Left ventricle myocardium superior (tissue), 1 donor: ENCODE data around the gene RSKR. TPM values are rescaled to one million over a fixed set of nuclear protein-coding genes. Genes with fewer than 3 reads are reported as not detected.
A peak's percentile ranks its signal among the peaks of the same experiment; 100 is the strongest.
"Not testable (repeated sequence)": the region's sequence is repeated elsewhere in the genome, so short reads cannot be mapped to it uniquely, and the experiment has no call there.

Experiments used
- ATAC-seq: fragments of 200-7000 bp; cut with Tn5 transposase; one replicate; pipeline ENCODE4 v1.9.1; 2020; ENCODE audit warnings: mild to moderate bottlenecking, moderate library complexity
- DNase-seq: peaks from one replicate; pipeline ENCODE4 v3.0.0-alpha.2; 2020
- intact Hi-C: fragments of 100-400 bp; cut with micrococcal nuclease; formaldehyde crosslinking; loops from one replicate; pipeline ENCODE4 v1.11.0; 2022
- total RNA-seq: library from RNA; stranded (reverse); fragmentation: NEBNext Ultra II Directional; extraction: Animal tissue kit (Norgen Biotek cat#: 25700); gene quantifications from one replicate; pipeline ENCODE4 v1.2.1, GENCODE V29; 2021
- donor health status: DM: no; HTN: yes; CAD: no; lungs with severe emphysema.

Gene RSKR
- total RNA-seq, 1 donor from 2014 or later = 4.0 TPM

DNA sequence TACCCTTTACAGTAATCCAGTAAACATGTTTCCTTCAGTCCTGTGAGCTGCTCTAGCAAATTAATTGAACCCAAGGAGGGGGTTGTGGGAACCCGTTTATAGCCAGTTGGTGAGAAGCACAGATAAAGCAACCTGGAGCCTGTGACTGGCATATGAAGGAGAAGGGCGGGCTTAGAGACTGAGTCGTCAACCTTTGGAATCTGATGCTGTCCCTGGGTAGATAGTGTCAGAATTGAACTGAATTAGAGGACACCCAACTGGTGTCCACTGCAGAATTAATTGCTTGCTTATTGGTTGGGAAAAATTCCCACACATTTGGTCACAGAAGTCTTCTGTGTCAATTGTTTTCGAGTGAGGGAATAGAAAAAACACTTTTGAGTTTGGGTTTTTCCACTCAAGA lies 12.8 kb upstream of the RSKR start:
- ATAC-seq (no peak), DNase-seq (no peak)
- intact Hi-C loops = no loop called here

DNA sequence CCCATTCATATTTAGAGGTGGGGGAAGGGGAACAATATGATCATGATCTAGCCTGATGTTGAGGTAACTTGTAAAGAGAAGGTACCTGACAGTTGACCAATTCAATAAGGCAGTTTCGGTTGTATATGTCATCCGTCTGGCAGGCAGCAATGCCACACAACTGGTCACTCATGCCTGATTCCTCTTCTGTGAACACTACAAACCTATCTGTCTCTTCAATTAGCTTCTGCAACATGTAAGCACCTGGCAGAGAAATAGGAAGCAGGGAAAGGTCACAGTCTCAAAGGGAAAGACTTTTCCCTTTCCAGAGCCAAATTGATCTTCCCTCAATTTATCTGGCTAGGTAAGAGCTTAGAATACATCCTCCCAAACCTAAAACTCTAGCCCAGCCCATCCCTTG lies 10.2 kb upstream of the RSKR start:
- ATAC-seq = peak; percentile 50
- DNase-seq = no peak
- intact Hi-C loops = no loop called here

DNA sequence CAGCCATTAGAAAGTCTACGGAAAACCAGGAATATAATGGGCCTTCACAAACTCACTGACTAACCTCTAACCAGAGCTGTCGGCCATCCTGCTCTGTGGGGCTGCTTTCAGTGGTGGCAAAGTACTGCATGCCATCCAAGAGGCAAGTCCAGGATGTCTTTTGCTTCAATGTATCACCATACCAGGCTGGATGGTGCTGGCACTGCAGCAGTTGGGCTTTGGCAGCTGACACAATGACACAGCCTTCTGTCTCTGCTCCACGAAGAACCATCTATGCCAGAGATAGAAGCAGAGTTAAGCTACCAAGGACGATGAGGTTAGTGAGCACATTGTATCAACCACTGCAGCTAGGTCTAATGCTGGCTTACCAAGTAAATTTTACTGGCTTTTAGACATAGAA lies 9.7 kb upstream of the RSKR start:
- intact Hi-C loops = no loop called here

DNA sequence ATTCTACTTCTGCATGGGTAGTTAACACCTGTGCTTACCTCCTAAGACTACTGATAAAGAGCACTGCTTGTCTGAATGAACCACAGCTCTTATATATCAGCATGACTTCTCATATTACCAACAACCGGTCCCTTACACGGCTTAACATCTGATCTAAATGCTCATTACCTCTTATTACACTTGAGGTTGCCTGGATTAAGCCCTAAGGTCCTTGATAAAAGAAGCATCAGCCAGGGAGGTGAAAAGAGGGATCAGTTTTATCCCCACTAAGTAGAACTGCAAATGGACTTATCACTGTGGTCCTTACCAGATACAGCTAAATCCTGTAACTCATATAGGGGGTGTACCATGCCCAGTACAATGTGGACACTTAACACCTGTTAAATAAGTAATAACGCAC lies 8.2 kb upstream of the RSKR start:
- DNase-seq (no peak), ATAC-seq (no peak)
- intact Hi-C loops = no loop called here

More for the DNA sequence above, 9.7 kb upstream of the RSKR start:
- DNase-seq (peak; percentile 46), ATAC-seq (peak; percentile 89)

DNA sequence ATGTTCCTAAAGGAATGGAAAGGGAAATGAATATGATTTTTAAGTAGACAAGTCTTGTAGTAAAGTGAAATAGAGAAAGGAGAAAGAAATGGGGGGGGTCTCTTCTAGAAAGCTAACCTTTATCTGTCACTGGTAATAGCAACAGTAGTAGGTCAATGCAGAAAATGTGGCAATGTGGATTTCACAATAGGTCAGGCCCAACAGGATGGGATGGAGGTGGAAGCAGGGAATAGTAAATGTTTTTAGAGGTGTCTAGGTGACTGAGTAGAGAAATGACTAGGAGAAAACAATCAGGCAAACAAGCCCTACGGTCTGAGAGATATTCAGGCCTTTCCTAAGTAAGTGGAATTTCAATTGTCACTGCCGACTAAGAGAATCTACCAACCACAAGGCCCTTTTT lies 6.0 kb upstream of the RSKR start:
- ATAC-seq (no peak), DNase-seq (no peak)
- intact Hi-C loops = no loop called here

DNA sequence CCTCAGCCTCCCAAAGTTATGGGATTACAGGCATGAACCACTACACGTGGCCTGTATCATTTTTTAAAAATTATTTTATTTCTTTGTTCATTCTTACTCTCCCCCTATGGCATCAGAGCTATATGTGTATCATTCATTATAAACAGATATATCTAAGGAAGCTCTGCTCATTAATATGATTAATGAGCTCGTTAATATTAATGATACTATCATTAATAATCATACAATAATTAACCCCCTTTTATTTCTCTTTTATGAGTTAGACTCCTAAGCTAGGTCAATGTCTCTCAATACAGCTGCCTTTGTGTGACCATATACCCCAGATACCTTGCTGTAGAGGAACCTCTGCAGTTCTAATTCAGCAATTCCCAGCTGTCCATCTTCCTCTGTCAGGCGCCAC lies 4.5 kb upstream of the RSKR start:
- DNase-seq (no peak), ATAC-seq (no peak)
- intact Hi-C loops = no loop called here

DNA sequence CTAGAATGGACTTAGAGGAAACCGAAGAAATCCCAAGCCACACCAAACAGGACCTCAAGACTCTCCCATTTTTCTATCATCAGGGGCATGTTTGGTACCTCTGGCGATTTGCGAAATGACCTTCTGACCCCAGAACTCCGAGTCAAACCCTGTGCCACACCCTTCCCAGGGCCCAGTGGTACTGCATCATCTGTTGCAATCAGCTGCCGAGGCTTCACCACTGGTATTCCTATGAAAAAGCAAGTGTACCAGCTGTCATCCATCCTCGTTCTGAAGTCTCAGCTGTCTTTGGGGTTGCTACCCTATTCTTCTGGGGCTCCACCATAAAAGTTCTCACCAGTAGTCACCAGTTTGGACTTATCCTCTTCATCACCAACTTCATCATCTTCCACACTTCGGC lies 2.3 kb upstream of the RSKR start:
- ATAC-seq = no peak
- DNase-seq = no peak
- intact Hi-C loops = no loop called here

DNA sequence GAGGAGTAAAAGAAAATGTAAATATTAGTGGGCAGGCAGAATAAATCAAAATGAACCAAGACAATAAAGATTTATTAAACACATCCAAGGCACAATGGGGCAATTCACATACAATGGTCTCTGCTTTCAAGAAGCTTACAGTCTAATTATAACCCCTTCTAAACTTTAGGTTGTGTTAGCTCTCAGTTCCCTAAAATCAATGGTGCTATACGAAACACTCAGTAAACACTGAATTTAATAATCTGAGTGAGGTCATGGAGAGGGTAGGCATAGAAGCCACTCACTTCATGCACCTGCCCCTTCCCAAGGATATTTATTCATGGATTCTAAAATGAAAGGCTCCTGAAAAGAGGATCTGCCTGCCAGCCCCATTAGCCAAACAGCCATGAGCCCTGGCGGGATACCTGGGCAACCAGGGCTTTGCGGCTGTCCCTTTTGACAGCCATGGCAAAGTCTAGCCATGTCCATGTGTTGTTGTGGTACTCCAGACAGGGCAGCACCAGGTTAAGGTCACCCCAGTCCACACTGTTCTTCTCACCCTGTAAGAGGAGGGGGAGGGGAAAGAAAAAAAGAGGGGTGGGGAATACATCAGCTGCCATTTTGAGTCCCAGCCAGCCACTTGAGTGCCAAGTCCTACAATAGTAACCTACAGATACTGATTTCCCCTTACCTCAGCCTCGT lies 1.4 kb upstream of the RSKR start:
- peak; percentile 47 for ATAC-seq
- intact Hi-C loops = no loop called here
- DNase-seq = no peak

DNA sequence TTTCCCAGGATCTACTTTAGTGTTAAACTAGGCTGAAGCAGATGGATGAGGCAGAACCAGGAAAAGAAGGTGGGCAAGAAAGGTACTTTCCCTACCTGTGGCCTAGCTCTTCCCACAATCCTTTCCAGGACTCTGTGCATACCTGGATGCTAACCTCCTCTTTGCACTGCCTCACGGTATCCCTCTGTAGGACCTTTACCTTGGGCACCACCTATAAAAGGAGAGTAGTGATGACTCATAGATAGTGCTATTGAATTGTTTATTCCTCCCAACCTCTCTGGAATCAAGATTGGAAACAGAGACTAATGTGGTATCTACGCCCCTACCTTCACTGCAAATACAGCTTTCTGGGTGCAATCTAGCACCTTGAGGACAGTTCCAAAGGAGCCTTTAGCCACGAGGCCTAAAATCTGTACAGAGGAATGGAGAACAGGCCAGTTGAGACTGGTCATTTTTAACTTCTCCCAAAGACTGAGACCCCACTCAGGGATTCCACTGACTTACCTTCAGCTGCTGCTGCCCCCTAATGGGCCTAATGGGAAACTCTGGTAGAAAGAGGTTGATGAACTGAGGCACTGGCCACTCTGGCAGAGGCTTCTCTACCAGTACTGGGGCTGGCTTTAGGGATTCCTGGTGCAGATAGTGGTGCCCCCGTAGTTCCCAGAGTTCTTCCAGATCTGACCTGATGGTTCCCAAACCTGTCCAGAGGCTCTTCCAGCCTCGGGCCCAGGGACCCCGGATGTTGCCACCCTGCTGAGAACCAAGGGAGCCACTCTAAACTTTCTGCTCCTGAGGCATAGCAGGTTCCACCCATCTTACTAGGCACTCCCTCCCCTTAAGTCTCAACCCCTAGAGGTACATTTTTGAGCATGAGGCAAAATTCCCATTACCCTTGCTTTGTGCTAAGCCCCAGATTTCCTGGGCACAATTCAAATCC lies 781 bp downstream of the RSKR start:
- intact Hi-C loops = loop anchor here (2.0 kb wide), 1 partner anchor 118 kb away; no protein-coding TSS in a partner anchor
- peak; percentile 71 for ATAC-seq
- no peak for DNase-seq

DNA sequence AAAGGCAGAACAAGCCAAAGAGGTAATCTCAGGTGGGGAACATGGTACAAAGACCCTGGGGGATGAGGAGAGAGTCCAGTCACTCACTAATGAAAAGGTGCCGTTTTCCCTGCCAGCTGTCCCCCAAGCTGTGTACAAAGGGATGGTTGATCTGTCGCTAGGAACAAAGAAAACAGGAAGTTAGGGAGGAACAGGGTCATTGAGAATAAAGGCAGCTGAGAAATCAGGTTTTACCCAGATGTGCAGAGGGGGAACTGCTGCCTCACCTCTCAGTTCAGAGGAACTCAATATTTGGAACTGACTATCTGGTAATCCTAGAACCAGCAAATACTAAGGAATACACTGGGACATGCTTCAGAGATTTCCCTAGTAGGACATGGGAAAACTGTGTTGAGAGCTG lies 1.5 kb downstream of the RSKR start:
- intact Hi-C loops = loop anchor here (2.0 kb wide), 1 partner anchor 118 kb away; no protein-coding TSS in a partner anchor
- ATAC-seq = no peak
- no peak for DNase-seq

DNA sequence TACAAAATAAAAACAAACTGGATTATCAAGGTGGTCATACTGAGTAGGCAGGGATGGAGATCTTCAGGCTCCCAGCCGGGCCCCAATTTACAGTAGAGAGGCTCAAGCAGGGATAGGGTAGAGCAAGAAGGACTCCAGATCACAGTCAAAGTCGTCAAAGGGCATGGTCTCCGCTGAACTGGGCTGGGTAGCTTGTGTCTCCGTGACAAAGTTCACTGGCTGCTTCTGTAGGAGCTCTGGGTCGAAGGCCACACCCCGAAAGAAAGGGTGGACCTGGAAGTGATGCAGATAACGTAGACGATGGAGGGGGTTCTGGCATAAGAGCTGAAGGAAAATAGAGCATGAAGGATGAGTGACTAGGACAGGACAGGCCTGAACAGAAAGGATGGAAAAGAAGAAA lies 3.6 kb downstream of the RSKR start:
- no peak for DNase-seq
- no peak for ATAC-seq
- intact Hi-C loops = no loop called here

DNA sequence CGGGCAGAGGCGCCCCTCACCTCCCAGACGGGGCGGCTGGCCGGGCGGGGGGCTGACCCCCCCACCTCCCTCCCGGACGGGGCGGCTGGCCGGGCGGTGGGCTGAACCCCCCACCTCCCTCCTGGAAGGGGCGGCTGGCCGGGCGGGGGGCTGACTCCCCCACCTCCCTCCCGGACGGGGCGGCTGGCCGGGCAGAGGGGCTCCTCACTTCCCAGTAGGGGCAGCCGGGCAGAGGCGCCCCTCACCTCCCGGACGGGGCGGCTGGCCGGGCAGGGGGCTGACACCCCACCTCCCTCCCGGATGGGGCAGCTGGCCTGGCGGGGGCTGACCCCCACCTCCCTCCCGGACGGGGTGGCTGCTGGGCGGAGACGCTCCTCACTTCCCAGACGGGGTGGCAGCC lies 10.0 kb downstream of the RSKR start:
- DNase-seq, intact Hi-C loops, ATAC-seq: not testable (repeated sequence)

DNA sequence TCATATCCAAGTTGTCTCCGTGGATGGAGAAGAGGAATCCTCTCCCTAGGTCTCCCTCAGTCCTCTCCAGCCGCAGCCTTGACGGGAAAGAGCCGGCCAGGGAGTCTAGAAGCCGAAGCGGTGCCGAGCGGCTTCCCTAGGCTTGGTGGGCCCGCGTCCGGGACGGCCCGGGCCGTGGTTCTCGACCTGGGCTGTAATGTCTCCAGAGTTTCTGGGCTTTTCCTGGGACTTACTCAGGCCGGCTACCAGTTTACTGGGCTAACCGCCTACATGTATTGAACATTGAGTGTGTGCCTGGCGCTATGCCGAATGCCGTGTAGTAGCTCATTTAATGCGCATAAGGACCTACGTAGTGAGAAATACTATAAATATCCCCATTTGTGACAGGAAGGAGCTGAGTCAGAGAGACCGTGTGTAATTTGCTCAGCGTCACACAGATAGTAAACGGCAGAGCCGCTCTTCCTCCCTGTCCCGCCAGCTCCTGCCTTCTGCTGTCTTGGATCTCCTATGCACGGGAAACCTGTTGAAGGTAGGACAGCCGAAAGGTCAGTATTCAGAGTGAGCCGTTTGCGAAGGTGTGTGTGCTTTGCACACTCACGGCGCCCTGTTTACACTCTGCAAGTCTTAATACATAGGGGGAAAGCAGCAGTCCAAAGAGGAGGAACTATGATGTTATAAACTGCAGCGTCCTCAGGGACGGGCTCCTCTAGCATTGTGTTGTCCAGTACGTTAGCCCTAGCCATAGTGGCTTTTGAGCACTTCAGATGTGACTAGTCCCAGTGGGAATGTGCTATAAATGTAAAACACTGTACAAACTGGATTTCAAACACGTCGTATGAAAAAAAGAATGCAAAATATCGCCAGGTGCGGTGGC lies 14.4 kb downstream of the RSKR start:
- intact Hi-C loops = no loop called here
- ATAC-seq (peak; percentile 67), DNase-seq (peak; percentile 67)

DNA sequence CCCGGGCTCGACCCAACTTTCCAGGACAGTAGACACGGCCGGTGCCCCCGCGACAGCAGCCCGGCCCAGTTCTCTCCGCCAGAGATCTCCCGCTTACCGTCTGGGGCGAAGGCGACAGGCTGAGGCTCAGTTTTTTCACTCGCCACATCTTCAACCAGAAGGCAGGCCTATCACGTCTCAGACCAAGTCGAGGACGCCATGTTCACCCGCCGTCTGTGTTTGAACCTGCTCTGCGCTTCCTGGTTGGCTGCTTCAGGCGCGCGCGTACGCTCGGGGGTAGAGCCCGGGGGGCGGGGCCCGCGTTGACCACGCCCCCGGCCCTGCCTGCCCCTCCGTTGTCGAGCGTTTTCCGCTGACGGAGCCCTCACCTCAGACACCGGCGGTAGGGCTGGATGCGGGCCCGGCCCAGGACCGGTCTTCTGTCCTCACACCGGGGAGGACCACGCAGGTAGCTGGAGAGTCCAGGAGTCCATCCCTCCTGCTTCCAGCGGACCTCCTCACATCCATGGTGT lies 15.1 kb downstream of the RSKR start, which contains the start of gene SPAG5:
SPAG5 (minus strand) TSS at position 227 of the 512 bp plus-strand sequence; CDS start at position 148, 79 bp downstream.
- peak; percentile 100 for ATAC-seq
- intact Hi-C loops = no loop called here

DNA sequence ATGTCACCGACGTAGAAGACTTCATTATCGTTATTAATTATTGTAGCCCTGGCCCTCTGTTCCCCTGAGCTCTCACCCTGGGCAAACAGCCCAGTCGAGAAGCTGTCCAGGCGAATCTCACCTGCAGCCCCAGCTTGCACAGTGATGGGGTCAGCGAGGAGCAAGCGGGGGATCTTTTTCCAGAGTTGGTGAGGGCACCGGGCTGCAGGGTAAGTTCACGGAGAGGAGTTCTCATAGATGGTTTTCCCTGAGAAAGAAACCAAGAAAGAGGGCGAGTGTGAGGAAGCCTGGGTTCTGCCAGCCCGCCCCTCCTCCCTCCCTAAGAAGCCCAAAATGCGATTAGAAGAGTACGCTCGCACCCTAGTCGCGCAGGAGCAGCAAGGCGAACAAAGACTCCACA lies 15.6 kb downstream of the RSKR start:
- ATAC-seq = no peak
- DNase-seq = no peak
- intact Hi-C loops = no loop called here

More for the DNA sequence above, 15.1 kb downstream of the RSKR start, which contains the start of gene SPAG5:
- DNase-seq = peak; percentile 95

DNA sequence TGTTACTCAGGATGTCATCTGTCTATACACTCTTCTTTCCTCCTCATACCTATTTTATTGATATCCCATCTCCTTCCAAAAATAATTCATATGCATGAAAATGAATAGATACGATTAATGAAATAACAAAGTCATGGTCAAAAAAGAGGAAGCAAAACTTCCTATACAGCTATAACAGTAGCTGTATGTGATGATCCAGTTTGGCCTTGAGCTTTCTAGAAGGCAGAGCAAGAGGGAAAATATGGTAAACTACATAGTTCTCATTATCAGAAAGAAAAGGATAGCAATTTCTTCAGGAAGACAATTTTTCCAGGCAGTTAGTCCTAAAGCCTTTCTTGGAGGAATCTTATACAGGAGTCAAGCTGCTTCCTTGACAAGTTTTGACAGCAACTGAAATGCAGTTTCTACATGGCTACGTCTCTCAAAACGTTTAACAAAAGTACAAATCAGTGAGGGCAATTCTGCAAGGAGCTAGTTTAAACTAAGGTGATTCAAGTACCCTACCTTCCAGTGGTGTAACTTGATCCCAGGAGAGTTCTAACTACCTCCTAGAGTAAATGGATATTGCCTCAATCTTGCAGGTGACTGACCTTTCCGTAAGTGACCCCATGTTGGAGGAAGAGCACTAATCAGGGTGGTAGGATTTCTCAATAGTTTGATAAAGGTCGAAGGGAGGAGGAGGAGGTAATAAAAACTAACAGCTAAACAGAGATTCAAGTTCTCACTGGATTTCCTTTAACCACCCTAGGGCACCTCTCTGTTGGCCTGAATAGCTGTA lies 16.2 kb downstream of the RSKR start:
- no peak for ATAC-seq
- intact Hi-C loops = no loop called here
- no peak for DNase-seq

DNA sequence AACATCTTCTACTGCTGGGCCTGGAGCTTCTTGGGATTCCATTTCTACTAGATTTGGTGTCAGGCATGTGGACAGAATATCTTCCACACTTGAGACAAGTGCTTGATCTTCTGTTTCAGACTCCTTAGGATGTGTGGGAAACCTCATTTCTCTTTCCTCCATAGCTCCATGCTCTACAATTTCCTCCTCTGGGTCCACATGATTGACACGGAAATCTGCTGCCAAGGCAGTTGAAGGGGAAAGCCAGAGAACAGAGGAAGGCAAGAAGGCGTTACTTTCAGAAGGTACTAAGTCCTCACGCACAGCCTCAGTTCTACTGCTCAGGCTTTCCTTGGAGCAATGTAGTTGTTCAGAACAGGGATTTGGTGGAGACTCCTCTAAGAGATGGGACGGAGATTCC lies 21.7 kb downstream of the RSKR start:
- intact Hi-C loops = no loop called here
- no peak for DNase-seq
- ATAC-seq = no peak

DNA sequence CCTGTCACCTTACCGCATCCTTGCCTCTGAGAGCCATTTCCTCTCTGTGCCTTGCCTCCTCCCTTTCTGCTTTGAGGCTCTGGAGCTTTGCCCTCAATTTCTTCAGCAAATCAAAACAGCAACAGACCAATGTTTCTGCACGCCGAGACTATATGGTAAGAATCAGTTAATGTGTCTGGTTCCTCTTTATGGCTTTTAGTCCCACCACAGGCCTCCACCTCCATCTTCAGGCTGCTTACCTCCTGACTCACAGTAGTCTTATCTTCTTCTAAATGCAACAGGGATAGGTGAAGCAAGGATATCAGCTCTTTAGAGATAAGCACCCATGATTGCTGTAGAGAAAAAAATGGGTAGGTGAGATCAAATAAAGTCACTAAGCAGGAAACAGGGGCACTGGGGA lies 28.1 kb downstream of the RSKR start:
- intact Hi-C loops = no loop called here
- DNase-seq (no peak), ATAC-seq (no peak)
